ENCODE data around the gene MTCP1. TPM values are rescaled to one million over a fixed set of nuclear protein-coding genes. Genes with fewer than 3 reads are reported as not detected.
A peak's percentile ranks its signal among the peaks of the same experiment; 100 is the strongest.

Gene MTCP1
- polyA plus RNA-seq, 1 experiment, result 17.4 TPM

DNA sequence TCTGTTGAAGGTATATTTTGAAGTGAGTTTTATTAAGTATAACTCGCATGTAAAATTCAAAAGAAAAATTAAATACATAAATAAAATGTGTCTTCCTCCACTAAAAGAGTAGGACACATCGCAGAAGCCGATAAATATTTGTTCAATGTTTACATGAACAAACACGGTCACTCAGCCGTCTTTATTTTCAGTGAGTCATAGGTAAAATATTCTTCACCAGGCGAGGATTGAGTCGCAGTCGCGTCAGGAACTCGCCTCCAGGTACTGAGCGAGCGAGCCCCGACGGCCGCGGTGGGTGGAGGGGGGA, 44.6 kb downstream of the MTCP1 start:
- Histone ChIP-seq H3K4me3 (ENCODE audit: low read depth, low read length) (peak overlapping the region; percentile 62), H3K27me3 (ENCODE audit: control insufficient read depth, insufficient read depth, low read length) (peaks cover 6% of the 10 kb centered on the region), H3K9me3 (ENCODE audit: control insufficient read depth, insufficient read depth, low read length) (no peaks in the 10 kb centered on the region), H3K27ac (ENCODE audit: low read depth, low read length) (peak overlapping the region; percentile 75)
- ChIA-PET POLR2A (interaction anchor here (0.6 to 1.3 kb wide), 3 partner anchors 9 to 31 kb away, joined by 3 to 5 read pairs (median 5); no protein-coding TSS in a partner anchor), CTCF (no interaction called here)
- TF ChIP-seq, protein P1, sequence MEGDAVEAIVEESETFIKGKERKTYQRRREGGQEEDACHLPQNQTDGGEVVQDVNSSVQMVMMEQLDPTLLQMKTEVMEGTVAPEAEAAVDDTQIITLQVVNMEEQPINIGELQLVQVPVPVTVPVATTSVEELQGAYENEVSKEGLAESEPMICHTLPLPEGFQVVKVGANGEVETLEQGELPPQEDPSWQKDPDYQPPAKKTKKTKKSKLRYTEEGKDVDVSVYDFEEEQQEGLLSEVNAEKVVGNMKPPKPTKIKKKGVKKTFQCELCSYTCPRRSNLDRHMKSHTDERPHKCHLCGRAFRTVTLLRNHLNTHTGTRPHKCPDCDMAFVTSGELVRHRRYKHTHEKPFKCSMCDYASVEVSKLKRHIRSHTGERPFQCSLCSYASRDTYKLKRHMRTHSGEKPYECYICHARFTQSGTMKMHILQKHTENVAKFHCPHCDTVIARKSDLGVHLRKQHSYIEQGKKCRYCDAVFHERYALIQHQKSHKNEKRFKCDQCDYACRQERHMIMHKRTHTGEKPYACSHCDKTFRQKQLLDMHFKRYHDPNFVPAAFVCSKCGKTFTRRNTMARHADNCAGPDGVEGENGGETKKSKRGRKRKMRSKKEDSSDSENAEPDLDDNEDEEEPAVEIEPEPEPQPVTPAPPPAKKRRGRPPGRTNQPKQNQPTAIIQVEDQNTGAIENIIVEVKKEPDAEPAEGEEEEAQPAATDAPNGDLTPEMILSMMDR (IDR thresholded peaks at IDR 0.05; ENCODE audit: low read depth, low read length), result no peak
- no peak for DNase-seq (ENCODE audit: low read depth, low spot score)

DNA sequence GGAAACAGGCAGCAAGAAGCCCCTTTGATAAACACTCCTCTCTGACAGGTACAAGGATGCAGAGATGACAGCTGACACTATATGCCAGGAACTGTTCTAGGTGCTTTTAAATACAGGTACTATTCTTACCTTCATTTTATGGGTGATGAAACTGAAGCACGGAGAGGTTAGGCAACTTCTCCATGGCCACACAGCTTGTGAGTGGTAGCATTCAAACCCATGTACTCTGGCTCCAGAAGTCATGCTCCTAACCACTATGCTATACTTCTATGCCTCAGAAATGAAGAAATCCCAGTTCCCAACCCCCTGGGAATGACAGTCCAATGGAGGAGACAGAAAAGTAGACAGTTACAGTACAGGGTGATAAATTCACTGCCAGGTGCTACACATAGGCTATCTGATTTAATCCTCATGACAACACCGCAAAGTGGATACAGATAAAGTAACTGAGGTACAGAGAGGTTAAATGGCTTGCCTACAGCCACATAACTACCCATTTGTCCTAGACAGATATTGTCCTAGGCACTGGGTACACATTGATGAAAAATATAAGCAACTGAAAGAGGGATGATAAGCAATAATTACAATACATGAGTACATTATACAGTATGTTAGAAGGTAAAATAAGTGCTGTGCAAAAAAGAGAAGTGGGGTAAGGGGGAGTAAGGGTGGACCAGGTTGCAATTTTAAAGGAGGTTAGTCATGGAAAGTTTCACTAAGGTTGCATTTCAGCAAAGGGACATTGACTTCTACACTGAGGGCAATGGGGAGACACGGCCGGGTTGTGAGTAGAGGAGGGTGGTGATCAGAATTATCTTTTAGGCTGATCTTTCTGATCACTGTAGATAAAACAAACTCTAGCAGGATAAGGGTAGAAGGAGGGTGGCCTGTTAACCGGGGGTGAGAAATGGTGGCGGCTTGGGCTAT, 46.8 kb downstream of the MTCP1 start:
- no peak overlapping the region for H3K4me3 ChIP-seq (ENCODE audit: low read depth, low read length)
- H3K9me3 ChIP-seq (ENCODE audit: control insufficient read depth, insufficient read depth, low read length), result no peaks in the 10 kb centered on the region
- TF ChIP-seq, protein P1 (IDR thresholded peaks at IDR 0.05; ENCODE audit: low read depth, low read length), result no peak
- no peak overlapping the region for H3K27ac ChIP-seq (ENCODE audit: low read depth, low read length)
- no peak for DNase-seq (ENCODE audit: low read depth, low spot score)
- CTCF ChIA-PET, result interaction anchor here (1.0 kb wide), 1 partner anchor 62 kb away, joined by 3 read pairs; no protein-coding TSS in a partner anchor
- POLR2A ChIA-PET, result no interaction called here
- H3K27me3 ChIP-seq (ENCODE audit: control insufficient read depth, insufficient read depth, low read length), result peaks cover 6% of the 10 kb centered on the region

DNA sequence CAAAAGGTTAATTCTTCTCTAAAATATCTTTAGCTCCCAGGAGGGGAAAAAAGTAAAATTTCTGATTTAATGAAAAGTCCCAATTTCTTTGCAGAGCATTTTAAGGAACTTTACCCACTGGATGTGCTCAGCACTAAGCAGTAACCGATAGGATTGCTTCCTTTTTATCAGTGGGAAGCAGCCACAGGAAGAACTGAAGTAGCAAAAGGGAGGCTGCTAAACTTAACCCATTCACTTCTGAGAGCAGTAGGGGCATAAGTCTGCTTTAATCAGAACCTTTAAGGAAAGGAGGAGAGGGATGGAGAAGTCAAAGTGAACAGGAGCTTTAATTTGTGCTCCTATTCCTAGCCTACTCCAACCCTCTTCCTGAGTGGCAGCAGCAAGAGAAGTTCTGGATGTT, 48.4 kb downstream of the MTCP1 start, which contains the start of gene F8:
Gene F8, minus strand, starts transcription at position 139 of the 400 bp plus-strand sequence. CDS start 171 bp downstream, outside the sequence.
- ChIA-PET POLR2A (no interaction called here), CTCF (no interaction called here)
- Histone ChIP-seq H3K27me3 (ENCODE audit: control insufficient read depth, insufficient read depth, low read length) (peaks cover 6% of the 10 kb centered on the region), H3K27ac (ENCODE audit: low read depth, low read length) (no peak within 1 kb of the TSS), H3K4me3 (ENCODE audit: low read depth, low read length) (no peak within 1 kb of the TSS), H3K9me3 (ENCODE audit: control insufficient read depth, insufficient read depth, low read length) (no peaks in the 10 kb centered on the region)
- TF ChIP-seq, protein P1 (IDR thresholded peaks at IDR 0.05; ENCODE audit: low read depth, low read length), result no peak
- DNase-seq (ENCODE audit: low read depth, low spot score), result no peak

DNA sequence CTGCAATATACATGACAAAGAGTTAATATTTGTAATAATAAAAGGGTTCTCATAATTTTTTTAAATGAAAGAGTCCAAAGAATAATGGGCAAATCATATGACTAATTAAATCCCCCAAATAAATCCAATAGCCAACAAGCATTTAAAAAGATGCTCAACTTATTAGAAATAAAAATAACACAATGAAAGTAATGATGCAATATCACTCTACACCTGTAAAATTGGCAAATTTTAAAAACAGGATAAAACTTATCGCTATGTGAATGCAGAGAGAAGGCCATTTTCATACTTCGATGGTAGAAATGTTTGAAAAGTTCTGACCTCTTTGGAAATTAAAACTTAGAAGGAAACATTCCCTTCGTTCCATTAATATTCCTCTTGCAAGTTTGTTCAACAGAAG, 50.3 kb downstream of the MTCP1 start:
- DNase-seq (ENCODE audit: low read depth, low spot score), result no peak
- POLR2A ChIA-PET, result no interaction called here
- CTCF ChIA-PET, result no interaction called here
- Histone ChIP-seq H3K27ac (ENCODE audit: low read depth, low read length) (no peak overlapping the region), H3K9me3 (ENCODE audit: control insufficient read depth, insufficient read depth, low read length) (no peaks in the 10 kb centered on the region), H3K4me3 (ENCODE audit: low read depth, low read length) (no peak overlapping the region), H3K27me3 (ENCODE audit: control insufficient read depth, insufficient read depth, low read length) (peaks cover 6% of the 10 kb centered on the region)
- TF ChIP-seq, protein P1 (IDR thresholded peaks at IDR 0.05; ENCODE audit: low read depth, low read length), result no peak

Other genes with a start within 250 kb of the MTCP1 start
- gene SMIM9, start 236.5 kb downstream of the MTCP1 start, polyA plus RNA-seq (2011; rRNA removed), result not detected in 2 replicates
- 0.94 and 1.5 TPM in 2 replicates for gene F8A1, start 184.8 kb downstream of the MTCP1 start, polyA plus RNA-seq (2011; rRNA removed)
- gene F8, start 48.4 kb downstream of the MTCP1 start, polyA plus RNA-seq (2011; rRNA removed), result 1.4 and 1.8 TPM in 2 replicates
- gene FUNDC2, start 44.3 kb downstream of the MTCP1 start, polyA plus RNA-seq (2011; rRNA removed), result 83.9 and 93.0 TPM in 2 replicates
- 9.9 and 10.1 TPM in 2 replicates for gene CMC4, start within 50 bp of the MTCP1 start, polyA plus RNA-seq (2011; rRNA removed)
- gene BRCC3, start 372 bp upstream of the MTCP1 start, polyA plus RNA-seq (2011; rRNA removed), result 18.7 and 23.0 TPM in 2 replicates
- 46.7 and 61.4 TPM in 2 replicates for gene VBP1, start 145.3 kb upstream of the MTCP1 start, polyA plus RNA-seq (2011; rRNA removed)
- 0.94 and 1.0 TPM in 2 replicates for gene RAB39B, start 193.4 kb upstream of the MTCP1 start, polyA plus RNA-seq (2011; rRNA removed)